Activated naive CD4-positive, alpha-beta T cell (primary cell): ENCODE results near the gene VPREB3.

Experiments used
- DNase-seq, 4 experiments: peaks; one replicate each; lab custom pipeline; 2025; lab: John Stamatoyannopoulos, UW

Gene VPREB3

GRCh38 chr22:23782703-23783102 lies 28.5 kb upstream of the VPREB3 start:
- DNase-seq: no peak

GRCh38 chr22:23782252-23782651 lies 28.0 kb upstream of the VPREB3 start:
- DNase-seq: no peak

- no peak for DNase-seq
Observed at GRCh38 chr22:23781511-23782183, 27.4 kb upstream of the VPREB3 start.

- no peak for DNase-seq
Observed at GRCh38 chr22:23781065-23781464, 26.8 kb upstream of the VPREB3 start.

GRCh38 chr22:23780146-23780748 lies 26.0 kb upstream of the VPREB3 start:
- no peak for DNase-seq

- DNase-seq: no peak
Observed at GRCh38 chr22:23779731-23780130, 25.5 kb upstream of the VPREB3 start.

GRCh38 chr22:23779083-23779482 lies 24.9 kb upstream of the VPREB3 start:
- no peak for DNase-seq

GRCh38 chr22:23778577-23778900 lies 24.3 kb upstream of the VPREB3 start:
- DNase-seq: no peak

GRCh38 chr22:23777776-23778576 lies 23.8 kb upstream of the VPREB3 start:
- DNase-seq: no peak

- no peak for DNase-seq
Observed at GRCh38 chr22:23775779-23776375, 21.7 kb upstream of the VPREB3 start.

GRCh38 chr22:23774922-23775436 lies 20.8 kb upstream of the VPREB3 start:
- no peak for DNase-seq

- no peak for DNase-seq
Observed at GRCh38 chr22:23774114-23774921, 20.1 kb upstream of the VPREB3 start.

GRCh38 chr22:23773483-23774113 lies 19.4 kb upstream of the VPREB3 start:
- DNase-seq: no peak

- peak in 3 of 4 experiments; percentile 31 to 69 (median 46) for DNase-seq
Observed at GRCh38 chr22:23772649-23773473, 18.6 kb upstream of the VPREB3 start, which contains the start of gene MMP11. Gene MMP11 (plus strand): TSS chr22:23772849. CDS start chr22:23772871, 22 bp downstream.

GRCh38 chr22:23772315-23772648 lies 18.1 kb upstream of the VPREB3 start:
- no peak for DNase-seq

- DNase-seq: no peak
Observed at GRCh38 chr22:23769321-23769965, 15.2 kb upstream of the VPREB3 start.

- peak; percentile 51 to 74 (median 54) for DNase-seq
Observed at GRCh38 chr22:23767673-23768548, 13.7 kb upstream of the VPREB3 start, which contains the start of gene CHCHD10. Gene CHCHD10 (minus strand): TSS chr22:23767972. CDS start chr22:23767874, 98 bp downstream.

GRCh38 chr22:23767303-23767672 lies 13.1 kb upstream of the VPREB3 start:
- DNase-seq: no peak
